ENCODE measurements around the gene B3GNT2.

B3GNT2 gene

GRCh38 chr2:62205554-62205953 is 9.6 kb downstream of the B3GNT2 start:
- no peak for DNase-seq

DNA sequence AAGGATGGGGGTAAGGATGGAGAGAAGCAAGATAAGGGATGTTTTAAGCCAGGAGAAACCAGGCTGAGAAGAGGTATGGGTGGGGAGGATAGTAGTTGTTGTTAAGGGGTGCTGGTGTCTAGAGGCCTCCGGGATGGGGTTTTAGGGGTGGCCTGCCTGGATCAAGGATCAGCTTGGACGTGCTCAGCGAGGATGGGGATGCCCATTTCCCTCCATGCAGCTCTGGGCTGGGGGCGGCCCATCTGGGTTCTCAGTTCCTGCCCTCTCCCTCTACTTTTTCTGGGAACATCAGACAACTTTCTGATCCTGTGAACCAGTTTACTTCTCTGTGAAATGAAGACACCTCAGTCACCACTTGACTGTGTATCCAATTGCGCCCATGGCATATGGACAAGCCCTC is 10.1 kb downstream of the B3GNT2 start:
- no peak for DNase-seq

DNA sequence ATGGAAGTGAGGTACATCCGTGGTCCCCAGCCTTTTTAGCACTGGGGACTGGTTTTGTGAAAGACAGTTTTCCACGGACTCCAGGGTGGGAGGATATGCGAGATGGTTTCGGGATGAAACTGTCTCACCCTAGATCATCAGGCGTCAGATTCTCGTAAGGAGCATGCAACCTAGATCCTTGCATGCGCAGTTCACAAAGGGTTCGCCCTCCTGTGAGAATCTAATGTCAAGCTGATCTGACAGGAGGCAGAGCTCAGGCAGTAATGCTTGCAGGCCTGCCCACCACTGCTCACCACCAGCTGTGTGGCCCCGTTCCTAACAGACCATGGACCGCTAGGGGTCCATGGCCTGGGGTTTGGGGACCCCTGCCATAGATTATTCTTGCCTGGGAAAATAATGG is 11.6 kb downstream of the B3GNT2 start:
- DNase-seq = no peak

DNA sequence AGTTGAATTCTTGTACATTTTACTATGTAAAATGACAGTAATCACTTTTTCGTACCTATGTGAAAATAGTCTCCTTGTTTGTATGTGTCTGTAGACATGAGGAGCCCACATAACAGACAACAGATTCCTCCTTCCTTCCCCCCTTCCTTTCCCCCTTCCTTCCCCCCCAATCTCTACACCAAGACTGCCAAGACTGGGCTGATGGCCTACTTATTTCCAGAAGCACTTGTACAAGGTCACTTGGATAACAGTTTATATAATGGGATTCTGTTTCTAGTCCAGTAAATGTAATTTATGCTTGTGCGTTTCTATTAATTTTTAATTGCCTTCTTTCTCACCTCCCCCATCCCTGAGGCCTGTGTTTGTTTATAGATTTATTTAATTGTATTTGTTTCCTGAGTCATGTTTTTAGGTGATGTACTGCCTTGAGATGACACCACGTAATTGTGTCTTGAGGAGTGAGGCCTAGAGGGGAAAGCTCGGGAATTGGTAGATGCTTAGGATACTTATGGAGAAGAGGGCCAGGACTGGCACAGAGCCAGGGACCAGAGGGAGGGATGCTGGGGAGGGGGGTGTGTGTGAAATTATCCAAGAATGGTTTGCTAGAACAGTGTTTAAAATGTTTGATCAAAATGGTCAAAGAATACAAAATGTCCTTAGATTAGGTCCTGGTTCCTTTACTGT is 12.3 kb downstream of the B3GNT2 start:
- no peak for DNase-seq

GRCh38 chr2:62208758-62209114 is 12.8 kb downstream of the B3GNT2 start:
- DNase-seq = no peak

GRCh38 chr2:62209427-62209991 is 13.6 kb downstream of the B3GNT2 start:
- DNase-seq = no peak

DNA sequence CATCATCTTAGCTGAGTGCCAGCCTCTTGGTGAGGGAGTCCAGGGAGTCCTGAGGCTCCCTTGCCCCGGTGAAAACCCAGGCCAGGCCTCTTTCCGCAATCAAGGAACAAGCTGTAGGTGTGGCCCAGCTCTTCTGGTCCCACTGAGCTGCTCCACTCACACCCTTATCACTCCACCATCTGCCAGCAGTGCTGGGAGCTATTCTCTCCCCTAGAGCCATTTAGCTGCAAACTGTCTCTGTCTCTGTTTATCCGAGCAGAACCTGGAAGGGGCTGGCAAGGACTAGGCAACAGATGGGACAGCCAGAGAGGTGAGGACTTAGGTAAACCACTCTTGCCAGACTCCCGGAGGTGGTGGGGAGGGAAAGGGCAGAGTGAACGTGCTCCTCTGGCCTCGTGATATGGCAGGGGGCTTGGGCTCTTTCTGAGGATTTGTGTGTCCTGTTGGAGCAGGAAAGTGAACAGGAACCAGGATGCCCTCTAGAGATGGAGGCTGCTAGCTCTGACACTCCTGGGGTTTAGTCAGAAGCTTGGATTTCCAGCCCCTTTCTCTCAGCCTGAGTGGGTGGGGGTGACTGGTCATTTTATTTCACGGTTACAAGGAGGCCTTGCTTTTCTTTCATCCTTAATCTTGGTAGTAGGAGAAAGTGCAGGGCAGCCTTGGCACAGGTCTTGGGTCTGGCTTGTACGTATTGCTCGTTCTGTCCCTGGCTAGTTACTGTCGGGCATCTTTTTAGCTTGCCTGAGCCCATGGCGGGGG is 19.6 kb downstream of the B3GNT2 start:
- DNase-seq = no peak

- no peak for DNase-seq
Measured at GRCh38 chr2:62216113-62216512, 20.2 kb downstream of the B3GNT2 start.

DNA sequence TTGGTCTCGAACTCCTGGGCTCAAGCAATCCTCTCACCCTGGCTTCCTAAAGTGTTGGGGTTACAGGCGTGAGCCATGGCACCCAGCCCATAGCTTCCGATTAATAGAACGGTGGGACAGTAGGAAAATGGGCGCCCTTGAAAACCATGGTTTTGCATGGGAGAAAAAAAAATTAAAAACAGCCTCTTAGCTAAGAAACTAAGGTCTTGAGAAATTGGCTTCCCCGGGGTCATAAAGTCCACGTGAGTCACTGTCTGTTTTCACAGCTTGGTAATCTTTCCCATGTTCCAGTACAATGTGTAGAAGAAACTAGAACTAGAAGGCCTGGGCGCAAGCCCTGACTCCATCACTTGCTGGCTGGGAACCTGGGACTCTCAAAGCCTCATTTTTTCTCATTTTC is 20.7 kb downstream of the B3GNT2 start:
- no peak for DNase-seq

DNA sequence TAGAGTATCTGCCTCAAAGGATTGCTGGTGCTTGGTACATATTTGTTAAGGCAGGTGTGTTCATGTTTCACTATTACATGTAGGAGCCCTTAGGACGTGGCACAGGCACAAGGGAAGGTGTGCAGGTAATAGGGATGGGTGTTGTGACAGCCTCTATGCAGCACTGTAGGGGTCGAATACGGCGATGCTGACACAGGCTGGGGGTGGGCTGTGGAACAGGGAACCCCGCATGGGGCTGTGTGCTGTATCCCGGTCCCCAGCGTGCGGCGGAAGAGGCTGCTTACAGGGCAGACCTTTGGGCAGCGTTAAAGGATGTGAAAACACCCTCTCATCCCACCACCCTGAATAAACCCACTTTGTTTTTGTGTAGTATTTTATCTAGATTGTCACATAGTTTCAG is 21.5 kb downstream of the B3GNT2 start:
- no peak for DNase-seq

DNA sequence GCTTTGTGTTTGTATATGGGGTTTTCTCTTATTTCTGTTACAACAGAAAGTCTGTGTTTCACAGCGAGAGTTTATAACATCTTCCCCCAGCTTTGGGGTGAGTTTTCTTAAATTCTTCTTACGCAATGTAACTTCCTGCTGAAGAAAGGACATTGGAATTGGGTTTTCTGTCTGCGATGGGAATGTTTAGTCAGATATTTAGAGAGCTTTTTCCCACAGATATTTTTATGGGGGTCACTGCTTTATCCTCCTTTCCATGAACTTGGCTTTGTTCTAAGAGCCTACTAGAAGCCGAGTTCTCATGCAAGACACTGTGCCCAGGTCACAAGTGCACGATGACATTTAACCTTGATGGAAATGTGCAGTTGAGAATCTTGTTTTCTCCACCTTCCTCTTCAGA is 22.1 kb downstream of the B3GNT2 start:
- no peak for DNase-seq

GRCh38 chr2:62219407-62220159 is 23.7 kb downstream of the B3GNT2 start:
- DNase-seq = no peak

GRCh38 chr2:62221141-62221540 is 25.2 kb downstream of the B3GNT2 start:
- no peak for DNase-seq

DNA sequence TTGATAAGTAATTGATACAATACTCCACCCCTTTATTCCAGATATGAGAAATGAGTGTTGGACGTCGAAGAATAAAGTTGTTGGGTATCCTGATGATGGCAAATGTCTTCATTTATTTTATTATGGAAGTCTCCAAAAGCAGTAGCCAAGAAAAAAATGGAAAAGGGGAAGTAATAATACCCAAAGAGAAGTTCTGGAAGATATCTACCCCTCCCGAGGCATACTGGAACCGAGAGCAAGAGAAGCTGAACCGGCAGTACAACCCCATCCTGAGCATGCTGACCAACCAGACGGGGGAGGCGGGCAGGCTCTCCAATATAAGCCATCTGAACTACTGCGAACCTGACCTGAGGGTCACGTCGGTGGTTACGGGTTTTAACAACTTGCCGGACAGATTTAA is 26.3 kb downstream of the B3GNT2 start:
- no peak for DNase-seq

DNA sequence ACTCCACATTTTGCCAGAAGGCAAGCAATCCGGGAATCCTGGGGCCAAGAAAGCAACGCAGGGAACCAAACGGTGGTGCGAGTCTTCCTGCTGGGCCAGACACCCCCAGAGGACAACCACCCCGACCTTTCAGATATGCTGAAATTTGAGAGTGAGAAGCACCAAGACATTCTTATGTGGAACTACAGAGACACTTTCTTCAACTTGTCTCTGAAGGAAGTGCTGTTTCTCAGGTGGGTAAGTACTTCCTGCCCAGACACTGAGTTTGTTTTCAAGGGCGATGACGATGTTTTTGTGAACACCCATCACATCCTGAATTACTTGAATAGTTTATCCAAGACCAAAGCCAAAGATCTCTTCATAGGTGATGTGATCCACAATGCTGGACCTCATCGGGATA is 26.8 kb downstream of the B3GNT2 start:
- DNase-seq = no peak

DNA sequence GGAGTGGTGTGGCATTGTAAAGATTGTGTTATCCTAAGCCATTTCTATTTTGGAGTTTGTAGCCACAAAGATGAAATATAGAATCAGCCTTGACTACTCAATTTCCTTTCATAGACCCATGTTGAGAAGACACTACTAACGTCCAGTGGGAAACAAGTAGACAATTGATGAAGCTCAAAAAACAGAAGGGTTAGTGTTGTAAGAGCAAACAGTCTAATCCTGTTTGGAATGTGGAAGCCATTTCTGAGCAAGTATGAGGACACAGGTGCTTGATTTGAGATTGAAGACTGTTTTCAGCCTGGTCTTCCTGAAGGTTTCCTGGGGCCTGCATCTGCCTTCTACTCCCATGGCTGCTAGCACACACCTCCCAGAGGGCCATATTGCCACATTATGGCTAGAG is 29.1 kb downstream of the B3GNT2 start:
- no peak for DNase-seq

GRCh38 chr2:62227386-62228075 is 31.6 kb downstream of the B3GNT2 start:
- no peak for DNase-seq

DNA sequence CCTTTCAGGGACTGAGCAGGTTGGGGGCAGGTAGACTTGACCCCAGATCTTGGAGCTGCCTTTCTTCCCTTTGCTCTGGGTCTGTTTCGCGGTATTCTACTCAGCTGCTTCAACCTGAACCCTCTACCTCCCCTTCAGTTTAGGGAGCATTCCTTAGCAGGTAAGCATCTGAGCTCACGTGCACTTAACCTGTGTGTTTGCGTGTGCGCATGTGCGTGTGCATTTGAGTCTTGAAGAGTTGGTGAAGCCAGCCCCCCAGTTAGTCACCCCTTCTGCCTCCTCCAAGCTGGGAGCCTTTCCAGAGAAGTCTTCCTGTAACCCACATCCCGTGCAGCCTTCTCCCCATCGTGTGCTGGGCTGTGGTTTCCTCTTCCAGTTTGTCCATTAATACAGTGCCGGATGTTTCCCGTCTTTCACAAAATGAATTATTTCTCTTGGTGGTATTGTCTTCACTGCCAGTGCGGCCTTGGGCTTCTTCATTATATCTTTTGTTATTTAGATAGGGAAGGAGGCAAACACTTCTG is 33.2 kb downstream of the B3GNT2 start:
- no peak for DNase-seq

GRCh38 chr2:62231541-62231940 is 35.6 kb downstream of the B3GNT2 start:
- DNase-seq = no peak

DNA sequence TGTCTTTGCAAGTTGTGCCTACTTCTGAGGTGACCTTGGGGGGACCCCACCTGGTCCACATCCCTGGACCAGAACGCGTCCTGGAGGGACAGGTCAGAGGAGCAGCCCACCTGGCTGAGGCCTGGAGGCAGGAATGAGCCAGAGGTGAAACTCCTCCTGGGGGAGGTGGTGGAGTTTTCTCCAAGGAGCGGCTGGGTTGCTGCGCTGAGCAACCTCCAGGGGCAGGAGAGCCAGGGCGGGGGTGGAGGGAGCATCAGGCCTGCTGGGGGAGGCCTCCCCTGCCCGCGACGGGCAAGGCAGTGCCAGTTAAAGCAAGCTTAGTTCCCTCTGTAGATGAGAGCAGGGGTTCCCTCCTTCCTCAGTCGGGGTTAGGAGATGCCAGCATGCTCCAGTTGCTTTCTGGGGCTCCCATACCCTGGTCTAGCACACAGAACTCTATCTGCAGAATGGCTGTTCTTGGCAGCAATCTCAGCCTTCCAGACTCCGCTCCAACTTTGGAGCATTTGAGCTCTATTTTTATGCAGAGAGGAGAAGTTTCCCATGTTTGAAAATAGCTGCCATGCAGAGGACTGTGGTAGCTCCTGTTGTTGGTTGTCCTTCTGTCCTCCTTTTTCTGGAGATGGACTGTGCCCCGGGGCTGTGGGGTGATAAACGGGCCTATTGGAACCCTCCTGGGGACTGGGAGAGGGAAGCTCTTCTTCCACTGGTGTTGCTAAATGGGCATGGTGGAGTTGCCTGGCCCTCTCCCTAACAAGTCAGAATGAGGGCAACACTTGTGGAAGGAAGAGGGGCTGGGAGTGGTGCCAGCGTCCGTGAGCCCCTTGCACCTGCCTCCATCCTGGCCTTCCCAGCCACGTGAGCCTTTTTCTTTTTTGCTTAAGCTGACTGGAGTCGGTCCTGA is 39.1 kb downstream of the B3GNT2 start:
- DNase-seq = no peak

DNA sequence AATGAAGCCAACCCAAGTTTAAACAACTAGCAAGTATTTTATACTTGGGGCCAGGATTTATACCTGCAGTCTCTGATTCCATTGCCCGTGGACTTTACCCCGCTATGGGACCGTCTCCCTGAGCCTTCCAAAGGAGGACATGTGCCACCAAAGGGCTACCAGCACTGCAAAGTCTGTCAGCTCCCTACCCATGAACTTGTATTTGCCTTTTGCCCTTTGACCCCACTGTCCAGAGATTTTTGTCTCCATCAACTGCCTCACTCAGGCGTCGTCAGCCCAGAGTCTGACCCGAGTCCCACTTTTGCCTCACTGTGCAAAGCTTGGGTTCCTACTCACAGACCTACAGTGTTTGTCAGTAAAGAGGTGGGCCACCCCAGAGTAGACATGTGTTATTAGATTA is 40.6 kb downstream of the B3GNT2 start:
- DNase-seq = no peak

DNA sequence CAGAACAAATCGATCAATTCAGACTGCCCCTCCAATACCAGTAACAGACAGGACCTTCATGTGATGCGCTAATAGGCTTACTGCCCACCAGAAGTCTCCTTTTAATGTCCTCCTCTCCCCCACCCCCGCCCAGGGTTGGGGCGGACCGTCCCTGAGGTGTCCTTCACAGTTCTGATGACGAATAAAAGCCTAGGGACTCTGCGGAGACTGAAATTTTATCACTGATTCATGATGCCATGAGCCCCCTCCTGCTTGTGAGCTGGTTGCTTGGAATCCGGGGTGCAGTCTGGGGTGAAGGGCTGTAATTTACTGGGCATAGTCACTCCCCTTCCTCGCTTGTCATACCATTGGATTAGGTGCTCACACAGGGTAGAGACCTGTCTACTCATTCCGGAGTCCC is 42.3 kb downstream of the B3GNT2 start:
- no peak for DNase-seq

Data from NCI-H526 treated with DMSO at 0.1 percent for 48 hours (cell line).